Limb (tissue), 2 donors: ENCODE results near the gene CXCL9.
"Not testable (repeated sequence)": the region's sequence is repeated elsewhere in the genome, so short reads cannot be mapped to it uniquely, and the experiment has no call there.

Source experiments
- DNase-seq, 2 donors: peaks; one replicate each; pipeline ENCODE4 v3.0.0-alpha.2; 2016; ENCODE audit errors: extremely low spot score in 2 of 2

CXCL9 gene

DNA sequence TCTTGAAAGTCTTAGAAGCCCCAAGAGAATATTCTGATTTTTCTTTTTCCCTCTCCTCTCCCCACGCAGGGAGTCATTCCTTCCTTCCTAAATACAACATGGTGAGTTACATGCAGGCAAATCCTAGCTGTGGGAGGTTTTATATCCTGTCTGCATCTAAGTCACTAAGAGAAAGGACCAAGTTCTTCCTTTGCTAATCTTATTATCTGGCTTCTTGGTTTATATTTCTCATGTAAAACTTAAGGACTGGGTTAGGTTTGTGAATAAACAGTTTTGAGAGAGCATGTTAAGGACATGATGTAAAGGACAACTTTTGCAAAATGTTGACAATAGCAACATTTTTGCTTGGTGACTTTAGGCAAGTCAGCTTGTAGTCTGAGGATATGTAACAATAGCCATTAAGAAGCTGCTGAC, 5.1 kb upstream of the CXCL9 start:
- peak in 1 of 2 donors; percentile 3 for DNase-seq

DNA sequence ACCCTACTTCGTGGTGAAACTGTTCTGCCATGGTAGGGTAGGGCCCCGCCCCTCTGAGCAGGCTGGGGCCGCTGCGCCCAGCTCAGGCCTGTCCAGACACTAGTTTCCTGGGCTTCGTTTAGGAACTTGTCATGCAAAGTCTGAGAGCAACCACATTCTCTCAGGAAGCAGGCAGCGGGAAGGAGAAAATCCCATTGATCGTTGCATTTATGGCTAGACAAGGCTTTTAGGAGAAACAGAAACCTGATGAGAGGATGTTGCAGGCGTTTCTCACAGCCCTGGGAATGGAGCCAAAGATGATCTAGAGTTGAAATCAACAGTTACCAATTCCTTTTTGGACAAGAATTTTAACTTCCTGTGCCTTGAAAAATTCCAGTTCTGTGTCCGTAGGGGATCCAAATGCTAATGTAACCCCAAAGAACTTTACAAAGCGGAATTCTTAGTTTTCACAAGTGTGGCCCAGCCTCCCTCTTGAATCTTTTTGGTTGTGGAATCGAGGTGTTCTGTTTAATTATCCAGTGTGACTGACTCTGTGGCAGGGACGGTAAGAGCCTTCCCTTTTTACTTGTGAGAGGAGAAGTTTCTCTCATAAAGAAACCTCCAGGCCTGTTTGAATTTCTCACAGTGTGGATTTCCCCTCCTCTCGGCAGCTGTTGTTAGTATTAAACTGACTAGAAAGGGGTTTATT, 4.5 kb upstream of the CXCL9 start:
- DNase-seq, result peak in 1 of 2 donors; percentile 67

DNA sequence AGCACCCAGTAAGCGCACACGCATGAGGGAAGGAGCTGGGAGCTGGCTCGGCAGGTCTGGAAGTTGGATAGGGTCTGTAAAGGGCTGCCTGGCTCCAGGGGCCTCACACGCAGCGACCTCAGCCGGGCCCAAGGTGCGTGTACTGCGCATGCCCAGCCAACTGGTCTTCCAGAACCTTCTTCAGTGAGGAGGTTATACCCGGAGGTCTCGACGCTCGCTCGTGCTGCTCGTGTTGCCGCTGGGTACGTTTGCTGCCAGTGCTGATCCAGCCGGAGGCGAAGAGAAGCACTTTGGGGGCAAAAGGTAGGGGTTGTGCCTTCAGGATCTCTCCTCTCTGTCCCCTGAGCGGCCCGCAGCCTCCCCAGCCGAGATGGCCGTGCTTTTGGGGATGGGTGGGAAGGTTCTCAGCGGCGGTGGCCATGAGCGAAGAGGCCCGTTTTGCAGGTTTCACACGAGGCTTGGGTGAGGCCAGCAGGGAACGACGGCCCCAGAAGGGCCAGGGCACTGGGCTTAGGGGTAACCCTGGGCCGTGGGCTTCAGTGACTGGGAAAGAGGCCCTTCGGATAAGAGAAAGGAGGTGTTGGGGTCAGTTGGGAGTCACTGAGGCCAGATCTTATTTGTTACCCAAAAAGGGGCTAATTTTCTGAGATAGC, 3.8 kb upstream of the CXCL9 start:
- no peak for DNase-seq

DNA sequence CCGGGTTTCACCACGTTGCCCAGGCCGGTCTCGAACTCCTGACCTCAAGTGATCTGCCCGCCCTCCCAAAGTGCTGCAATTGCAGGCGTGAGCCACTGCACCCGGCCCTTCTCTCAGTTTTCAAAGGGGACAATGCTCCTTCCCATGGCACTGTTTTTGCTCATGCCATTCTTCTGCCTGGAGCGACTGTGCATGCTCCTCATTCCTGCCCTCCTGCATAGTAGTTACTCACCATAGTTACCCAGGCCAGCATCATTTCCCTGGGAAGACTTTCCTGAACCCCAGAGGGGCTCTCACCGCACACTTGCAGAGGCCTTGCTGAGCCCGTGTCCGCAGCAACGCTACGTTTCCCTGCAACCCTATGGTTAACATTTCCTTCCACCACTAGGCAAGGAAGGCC, 3.3 kb upstream of the CXCL9 start:
- DNase-seq, result no peak

DNA sequence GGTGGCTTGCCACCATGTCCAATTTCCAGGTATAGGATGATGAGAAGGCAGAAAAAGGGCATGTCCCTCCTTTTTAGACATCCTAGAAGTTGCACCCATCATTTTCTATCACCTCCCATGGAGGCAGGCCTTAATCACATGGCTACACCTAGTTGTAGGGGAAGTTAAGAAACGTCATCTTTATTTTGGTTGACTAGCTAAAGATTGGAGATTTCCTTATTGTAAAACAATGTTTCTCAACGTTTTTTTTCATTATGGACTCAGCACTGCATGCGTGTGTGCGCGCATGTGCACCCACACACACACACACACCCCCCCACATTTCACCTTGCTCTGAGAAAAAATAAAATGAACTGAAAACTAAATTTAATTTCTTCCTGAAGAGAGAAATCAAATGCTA, 2.0 kb upstream of the CXCL9 start:
- no peak for DNase-seq

DNA sequence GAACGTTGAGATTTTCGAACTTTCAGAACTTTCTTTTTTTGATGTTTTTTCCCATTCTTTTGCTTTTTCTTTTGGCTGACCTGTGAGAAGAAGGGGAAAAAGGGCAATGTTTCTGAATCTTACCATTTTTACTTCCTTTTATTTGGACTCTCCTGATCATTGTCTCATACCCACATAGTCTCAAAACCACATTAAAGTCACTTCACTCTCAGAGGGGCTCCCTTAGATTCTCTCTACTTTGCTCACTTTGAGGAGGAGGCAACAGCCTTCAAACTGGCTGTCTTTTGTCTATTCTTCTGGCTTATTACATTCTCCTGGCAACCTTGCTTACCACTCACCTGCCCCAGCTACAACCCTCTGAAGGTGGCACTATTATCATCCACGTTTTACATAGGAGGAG, 3.7 kb downstream of the CXCL9 start:
- DNase-seq, result no peak

DNA sequence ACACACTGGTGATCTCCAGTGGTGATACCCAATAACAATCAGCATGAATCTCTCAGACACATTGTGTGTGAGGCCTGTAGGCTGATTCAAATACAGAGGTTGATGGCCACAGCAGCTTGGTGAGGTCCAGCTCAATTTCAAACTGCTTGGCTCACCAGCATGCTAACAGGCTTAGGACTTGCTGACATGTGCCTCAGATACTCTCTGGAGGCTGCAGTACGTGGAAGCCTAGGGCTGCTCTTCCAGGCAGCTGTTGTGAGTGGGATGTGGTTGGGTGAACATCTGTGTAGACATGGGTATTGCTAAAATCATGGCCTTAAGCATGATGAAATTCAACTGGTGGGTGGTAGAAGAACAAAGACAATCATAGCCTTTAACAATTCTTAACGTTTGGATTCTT, 4.3 kb downstream of the CXCL9 start:
- no peak for DNase-seq

DNA sequence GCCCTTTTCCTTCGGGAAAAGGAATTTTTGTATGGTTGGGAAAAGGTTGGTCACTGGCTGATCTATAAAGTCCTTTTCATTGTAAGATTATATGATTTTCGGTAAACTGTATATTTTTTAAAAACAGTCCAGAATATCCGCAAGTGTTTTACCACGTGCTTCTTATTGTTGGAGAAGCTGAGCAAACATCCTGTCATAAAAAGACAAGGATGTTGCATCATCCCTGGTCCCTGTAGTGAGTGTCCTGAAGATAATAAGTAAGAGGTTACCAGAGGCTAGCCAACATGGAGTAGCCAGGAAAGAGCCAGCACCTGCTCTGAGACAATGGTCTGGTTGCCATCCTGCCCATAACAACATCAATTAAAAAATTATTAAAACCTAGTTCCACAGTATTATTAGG, 5.1 kb downstream of the CXCL9 start:
- no peak for DNase-seq

DNA sequence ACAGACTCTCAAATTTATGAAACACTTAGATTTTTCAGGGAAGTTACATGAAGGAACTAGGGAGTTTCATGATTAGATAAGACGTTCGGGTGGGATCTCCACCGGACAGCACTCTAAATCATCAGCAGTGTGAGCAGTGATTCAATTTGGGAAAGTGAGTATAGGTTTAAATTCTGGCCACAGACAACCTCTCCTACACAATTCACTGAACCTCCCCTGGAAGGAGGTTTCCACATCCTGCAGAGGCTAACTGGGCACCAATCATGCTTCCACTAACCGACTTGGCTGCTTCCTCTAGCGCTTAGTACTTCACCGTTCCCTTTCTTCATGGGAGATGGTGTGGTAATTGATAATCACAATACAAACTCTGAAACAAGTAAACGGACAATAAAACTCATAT, 5.6 kb downstream of the CXCL9 start:
- DNase-seq, result no peak

DNA sequence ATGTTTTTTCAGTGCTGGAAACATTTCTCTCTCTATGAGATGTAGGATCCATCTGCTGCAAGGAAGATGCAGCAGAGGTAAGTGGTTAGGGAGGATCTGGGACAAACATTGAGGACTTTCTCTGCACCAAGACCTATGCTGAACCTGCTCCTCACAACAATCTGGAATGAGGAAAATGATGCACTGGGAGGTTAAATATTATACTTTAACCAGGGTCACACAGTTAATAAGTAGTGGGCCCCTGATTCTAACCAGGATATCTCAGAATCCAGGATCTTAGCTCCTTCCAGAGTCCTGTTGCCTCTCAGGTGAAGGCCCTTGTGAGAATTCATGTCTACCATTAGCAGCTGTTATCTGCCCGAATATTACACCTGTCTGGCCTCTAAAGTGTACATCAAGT, 7.0 kb downstream of the CXCL9 start:
- no peak for DNase-seq

DNA sequence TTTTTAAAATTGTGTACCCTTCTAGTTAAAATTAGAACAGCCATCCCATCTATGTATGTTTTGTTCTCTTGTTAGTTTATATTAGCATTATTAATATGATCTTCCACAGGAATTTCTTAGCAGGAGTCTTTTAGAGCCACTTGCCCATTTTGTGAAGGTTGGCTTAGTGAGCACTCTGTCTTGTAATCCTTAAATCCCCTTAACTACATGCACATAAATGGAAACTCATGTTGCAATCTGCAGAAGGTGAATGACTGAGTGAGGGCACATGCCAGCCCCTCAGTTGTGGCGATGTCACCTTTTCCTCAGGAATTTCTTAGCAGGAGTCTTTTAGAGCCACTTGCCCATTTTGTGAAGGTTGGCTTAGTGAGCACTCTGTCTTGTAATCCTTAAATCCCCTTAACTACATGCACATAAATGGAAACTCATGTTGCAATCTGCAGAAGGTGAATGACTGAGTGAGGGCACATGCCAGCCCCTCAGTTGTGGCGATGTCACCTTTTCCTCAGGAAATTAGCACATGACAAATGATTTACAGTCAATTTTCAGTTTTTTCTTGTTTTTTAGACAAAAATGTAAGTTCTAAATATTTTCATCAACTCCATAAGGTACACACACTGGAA, 8.7 kb downstream of the CXCL9 start:
- DNase-seq, result not testable (repeated sequence)

DNA sequence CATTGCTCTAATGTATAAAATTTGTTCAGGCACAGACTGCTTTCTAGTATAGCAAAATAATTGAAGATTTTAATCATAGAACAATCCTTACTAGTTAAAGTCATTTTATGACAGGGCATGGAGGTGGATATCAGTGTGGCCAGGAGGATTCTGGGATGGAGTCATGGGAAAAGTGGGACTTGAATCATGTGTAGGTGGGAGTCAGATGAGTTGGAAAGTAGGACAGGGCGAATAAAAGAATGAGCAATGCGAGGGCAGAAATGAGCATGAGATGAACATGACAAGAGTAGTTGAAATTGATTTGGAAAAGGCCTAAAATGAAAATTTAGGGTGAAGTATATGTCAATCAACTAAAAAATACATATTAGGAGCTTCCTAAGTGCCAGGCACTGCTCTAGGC, 9.4 kb downstream of the CXCL9 start:
- DNase-seq, result no peak

DNA sequence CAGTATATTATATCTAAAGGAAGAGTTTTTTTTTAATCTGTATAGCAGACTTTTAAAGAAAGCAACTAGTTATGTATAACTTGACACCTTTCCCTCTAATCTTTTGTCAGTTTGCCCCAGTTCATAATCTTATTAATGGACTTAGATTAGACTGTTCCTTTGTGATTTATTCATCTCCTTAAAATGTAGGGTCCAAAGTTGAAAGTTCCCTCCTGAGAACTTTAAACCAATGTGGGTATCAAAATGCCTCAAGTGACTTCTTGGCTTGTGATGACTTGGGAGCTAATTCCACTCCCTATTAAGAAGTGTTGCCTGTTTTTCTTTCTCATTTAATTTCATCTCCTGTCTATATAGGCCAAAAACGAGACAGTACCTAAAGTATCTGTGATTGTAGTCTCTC, 10.2 kb downstream of the CXCL9 start:
- DNase-seq, result no peak

DNA sequence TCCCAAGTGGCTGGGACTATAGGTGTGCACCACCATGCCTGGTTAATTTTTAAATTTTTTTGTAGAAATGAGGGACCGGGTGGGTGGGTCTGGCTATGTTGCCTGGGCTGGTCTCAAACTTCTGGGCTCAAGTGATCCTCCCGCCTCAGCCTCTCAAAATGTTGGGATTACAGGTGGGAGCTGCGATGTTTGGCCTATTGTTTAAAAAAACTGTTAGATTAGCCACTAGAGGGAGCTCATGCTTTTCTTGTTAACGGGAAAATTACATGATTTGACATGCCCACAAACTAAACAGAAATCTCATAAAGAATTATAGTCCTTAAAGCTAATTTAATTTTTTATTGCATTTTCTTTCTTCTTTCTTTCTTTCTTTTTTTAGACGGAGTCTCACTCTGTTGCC, 11.6 kb downstream of the CXCL9 start:
- DNase-seq, result peak in 1 of 2 donors; percentile 67

DNA sequence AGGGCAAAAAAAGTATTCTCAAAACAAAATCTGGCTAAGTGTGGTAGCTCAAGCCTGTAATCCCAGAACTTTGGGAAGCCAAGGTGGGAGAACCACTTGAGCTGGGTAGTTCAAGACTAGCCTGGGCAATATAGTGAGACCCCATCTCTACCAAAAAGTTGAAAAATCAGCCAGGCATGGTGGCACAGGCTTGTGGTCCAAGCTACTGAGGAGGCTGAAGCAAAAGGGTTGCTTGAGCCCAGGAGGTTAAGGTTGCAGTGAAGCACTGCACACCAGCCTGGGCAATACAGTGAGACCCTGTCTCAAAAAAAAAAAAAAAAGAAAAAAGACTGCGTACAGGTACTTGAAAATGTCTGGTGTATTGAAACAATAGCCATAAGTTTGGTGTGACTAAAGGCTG, 14.8 kb downstream of the CXCL9 start:
- no peak for DNase-seq

DNA sequence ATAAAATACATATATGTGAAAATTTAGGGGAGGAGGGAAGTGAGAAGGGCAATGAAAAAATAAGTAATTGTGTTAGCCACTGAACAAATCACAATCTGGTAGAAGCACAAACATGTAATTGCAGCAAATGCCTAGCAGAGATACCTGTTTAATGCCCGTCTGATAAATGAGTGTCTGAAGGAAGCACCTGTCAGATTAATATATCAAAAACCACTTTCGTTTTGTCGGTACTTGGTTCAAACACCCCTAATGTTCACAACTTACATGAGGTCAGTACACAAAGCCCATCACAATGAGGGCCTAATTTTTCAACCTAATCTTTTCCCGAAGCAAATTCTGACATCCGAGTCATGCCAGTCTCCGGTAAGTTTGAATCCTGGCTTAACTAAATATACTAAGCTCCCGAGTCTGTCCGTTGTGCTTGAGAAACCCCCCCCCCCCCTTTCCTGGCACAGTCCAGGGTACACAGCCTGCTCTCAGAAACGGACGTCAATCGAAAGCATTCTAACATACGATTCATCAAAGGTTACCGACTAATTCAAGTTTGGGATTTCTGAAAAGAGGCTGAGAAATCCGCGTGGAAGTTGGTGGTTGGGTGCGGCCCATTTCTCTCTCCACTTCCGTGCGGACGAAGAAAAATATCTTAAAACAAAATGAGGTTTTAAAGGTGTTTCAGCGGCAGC, 17.3 kb downstream of the CXCL9 start:
- DNase-seq, result no peak

DNA sequence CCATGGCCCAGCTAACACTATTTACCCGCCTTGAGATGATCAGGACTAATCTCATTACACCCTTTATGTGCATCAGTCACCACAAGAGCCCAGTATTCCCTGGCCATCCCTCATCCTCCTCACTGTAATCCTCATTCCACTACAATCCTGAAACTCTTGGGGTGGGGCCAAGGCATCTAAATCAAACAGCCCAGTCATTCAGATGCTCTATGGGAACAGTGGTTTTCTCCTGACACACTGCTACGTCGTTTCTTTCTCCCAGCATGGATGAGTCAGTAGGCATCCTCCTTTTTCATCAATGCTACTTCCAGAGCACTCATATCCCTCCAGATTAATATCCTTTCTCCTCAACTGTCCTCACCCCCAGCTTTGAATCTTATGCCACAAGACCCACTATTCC, 22.2 kb downstream of the CXCL9 start:
- no peak for DNase-seq

DNA sequence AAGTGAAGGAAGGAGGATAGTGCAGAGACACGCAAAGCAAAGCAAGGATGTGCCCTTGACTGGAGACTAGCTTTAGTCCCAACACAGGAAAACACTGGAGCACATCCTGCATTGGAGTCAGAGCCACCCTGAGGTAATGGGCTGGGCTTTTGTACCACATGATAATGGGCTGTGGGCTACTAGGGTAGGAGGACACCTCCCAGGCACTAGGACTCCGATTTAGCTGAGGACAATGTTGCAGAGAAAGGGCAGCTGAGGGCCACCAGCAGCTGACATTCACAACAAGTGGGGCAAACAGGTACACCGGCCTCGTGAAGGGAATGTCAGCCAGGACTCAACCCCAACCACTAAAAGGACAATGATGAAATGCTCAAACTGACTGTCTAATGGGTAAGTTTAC, 26.7 kb downstream of the CXCL9 start:
- no peak for DNase-seq

DNA sequence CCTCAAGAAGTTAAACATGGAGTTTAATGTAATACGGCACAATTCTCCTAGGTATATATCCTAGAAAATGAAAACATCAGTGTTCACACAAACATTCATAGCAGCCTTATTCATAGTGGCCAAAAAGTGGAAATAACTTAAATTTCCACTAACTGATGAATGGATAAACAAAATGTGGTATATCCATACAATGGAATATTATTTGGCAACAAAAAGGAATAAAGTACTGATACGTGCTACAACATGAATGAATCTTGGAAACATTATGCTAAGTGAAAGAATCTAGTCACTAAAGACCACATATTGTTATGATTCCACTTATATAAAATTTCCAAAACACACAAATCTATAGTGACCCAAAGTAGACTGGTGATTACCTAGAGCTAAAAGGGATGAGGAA, 31.1 kb downstream of the CXCL9 start:
- no peak for DNase-seq

DNA sequence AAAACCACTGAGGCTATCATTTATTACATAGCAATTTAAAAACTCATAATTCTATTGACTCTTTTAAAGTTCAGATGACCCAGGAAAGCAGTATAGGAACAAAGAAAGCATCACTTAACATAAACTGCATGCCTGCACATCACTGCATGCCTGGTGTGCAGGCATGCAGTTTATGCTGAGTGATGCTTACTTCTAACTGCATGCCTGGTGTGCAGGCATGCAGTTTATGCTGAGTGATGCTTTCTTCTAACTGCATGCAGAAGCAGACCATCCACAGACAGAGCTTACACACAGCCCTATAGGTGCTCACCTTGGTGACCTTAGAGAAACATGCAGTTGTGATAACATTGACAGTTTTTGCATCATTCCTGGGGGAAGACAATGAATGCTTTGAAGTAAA, 33.5 kb downstream of the CXCL9 start:
- no peak for DNase-seq

DNA sequence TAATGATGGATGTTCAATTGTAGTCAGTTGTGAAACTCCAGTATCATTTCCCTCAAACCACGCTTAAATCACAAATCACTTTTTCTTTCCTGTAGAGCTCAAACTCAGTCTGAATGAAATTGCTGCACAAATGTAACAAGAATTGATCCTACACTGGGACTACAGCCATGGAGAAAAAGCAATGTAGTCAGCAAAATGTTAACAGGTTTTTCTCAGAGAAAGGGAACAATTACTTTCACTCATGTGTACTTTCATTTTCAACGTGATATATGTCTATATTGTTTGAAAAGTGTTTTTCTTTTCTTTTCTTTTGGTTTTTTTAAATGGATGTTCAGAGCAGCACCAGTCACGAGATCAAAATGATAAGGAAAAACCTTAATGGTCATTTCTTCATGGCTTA, 39.2 kb downstream of the CXCL9 start:
- no peak for DNase-seq

DNA sequence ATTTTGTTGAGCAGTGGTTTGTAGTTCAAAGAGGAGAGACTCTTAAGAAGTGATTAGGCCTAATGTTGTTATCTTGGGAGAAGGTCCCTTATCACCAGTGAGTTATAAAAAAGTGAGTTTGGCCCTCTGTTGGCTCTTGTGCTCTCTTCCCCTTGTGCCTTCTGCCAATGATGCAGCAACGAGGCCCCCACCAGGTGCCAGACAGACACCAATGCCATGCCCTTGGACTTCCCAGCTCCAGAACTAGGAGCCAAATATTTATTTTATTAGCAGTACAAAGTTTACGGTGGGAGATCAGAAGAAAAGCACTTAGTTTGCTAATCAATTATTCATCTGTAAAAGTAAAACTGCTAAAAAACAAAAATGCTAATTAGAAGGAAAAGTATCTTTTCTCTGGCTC, 43.8 kb downstream of the CXCL9 start:
- no peak for DNase-seq

DNA sequence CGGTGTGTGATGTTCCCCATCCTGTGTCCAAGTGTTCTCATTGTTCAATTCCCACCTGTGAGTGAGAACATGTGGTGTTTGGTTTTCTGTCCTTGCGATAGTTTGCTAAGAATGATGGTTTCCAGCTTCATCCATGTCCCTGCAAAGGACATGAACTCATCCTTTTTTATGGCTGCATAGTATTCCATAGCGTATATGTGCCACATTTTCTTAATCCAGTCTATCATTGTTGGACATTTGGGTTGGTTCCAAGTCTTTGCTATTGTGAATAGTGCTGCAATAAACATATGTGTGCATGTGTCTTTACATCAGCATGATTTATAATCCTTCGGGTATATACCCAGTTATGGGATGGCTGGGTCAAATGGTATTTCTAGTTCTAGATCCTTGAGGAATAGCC, 45.2 kb downstream of the CXCL9 start:
- not testable (repeated sequence) for DNase-seq
